Loucy (cell line): ENCODE results near the gene CADM1.

Experiments used
- H2AFZ ChIP-seq: fragments of 200-600 bp; sonication (generic); 2 replicates; pipeline ENCODE4 v1.6.0; 2016; ENCODE audit warnings: antibody characterized with exemption, mild to moderate bottlenecking, low read length, moderate library complexity
- H3F3A ChIP-seq: fragments of 200-600 bp; 2 replicates; pipeline ENCODE4 v1.6.0; 2016; ENCODE audit warnings: antibody characterized with exemption, low read depth, mild to moderate bottlenecking
- H3K27me3 ChIP-seq: fragments of 200-600 bp; sonication (generic); 2 replicates; pipeline ENCODE4 v1.6.1; 2014; ENCODE audit warnings: low read length, mild to moderate bottlenecking; ENCODE audit not compliant: insufficient read depth, poor library complexity, severe bottlenecking
- H3K36me3 ChIP-seq: fragments of 200-600 bp; sonication (generic); 2 replicates; pipeline ENCODE4 v1.6.1; 2016; ENCODE audit warnings: low read length; ENCODE audit not compliant: insufficient read depth
- H3K4me1 ChIP-seq: fragments of 200-600 bp; sonication (generic); 2 replicates; pipeline ENCODE4 v1.5.1; 2014; ENCODE audit warnings: low read length, mild to moderate bottlenecking; ENCODE audit not compliant: insufficient read depth, poor library complexity, severe bottlenecking
- H3K4me2 ChIP-seq: fragments of 200-600 bp; sonication (generic); 2 replicates; pipeline ENCODE4 v1.6.0; 2014; ENCODE audit warnings: antibody characterized with exemption, low read length, low read depth, mild to moderate bottlenecking; ENCODE audit not compliant: poor library complexity, severe bottlenecking
- H3K4me3 ChIP-seq: fragments of 200-600 bp; sonication (generic); 2 replicates; pipeline ENCODE4 v1.5.1; 2014; ENCODE audit warnings: low read length, mild to moderate bottlenecking, mixed read lengths; ENCODE audit not compliant: poor library complexity, severe bottlenecking
- H3K79me2 ChIP-seq: fragments of 200-600 bp; sonication (generic); 2 replicates; pipeline ENCODE4 v1.6.1; 2014; ENCODE audit warnings: low read length; ENCODE audit not compliant: insufficient read depth
- H3K9ac ChIP-seq: fragments of 200-600 bp; sonication (generic); 2 replicates; pipeline ENCODE4 v1.6.0; 2014; ENCODE audit warnings: mild to moderate bottlenecking, low read depth, low read length, moderate library complexity; ENCODE audit not compliant: poor library complexity, severe bottlenecking
- H3K9me2 ChIP-seq: fragments of 200-600 bp; sonication (generic); replicated peaks from 2 replicates; pipeline ENCODE4 v1.6.1; 2016; ENCODE audit warnings: low read depth, low read length, mixed read lengths
- H3K9me3 ChIP-seq: fragments of 200-600 bp; sonication (generic); 2 replicates; pipeline ENCODE4 v1.6.1; 2014; ENCODE audit warnings: mild to moderate bottlenecking, antibody characterized with exemption, low read length, low read depth; ENCODE audit not compliant: insufficient read depth
- H4K20me1 ChIP-seq: fragments of 200-600 bp; sonication (generic); 2 replicates; pipeline ENCODE4 v1.6.0; 2014; ENCODE audit warnings: antibody characterized with exemption, low read length, mild to moderate bottlenecking; ENCODE audit not compliant: insufficient read depth, poor library complexity, severe bottlenecking
- EZH2phosphoT487 ChIP-seq: fragments of 200-600 bp; IDR thresholded peaks from 2 replicates; pipeline ENCODE4 v1.6.1; 2018; ENCODE audit warnings: antibody characterized with exemption, mild to moderate bottlenecking, moderate library complexity, borderline replicate concordance
- TF ChIP-seq, protein P1 (sequence below): fragments of 200-600 bp; sonication (generic); conservative IDR thresholded peaks from 2 replicates; pipeline ENCODE4 v1.5.1; 2014; ENCODE audit warnings: mild to moderate bottlenecking, antibody characterized with exemption, low read length

The CADM1 gene

DNA sequence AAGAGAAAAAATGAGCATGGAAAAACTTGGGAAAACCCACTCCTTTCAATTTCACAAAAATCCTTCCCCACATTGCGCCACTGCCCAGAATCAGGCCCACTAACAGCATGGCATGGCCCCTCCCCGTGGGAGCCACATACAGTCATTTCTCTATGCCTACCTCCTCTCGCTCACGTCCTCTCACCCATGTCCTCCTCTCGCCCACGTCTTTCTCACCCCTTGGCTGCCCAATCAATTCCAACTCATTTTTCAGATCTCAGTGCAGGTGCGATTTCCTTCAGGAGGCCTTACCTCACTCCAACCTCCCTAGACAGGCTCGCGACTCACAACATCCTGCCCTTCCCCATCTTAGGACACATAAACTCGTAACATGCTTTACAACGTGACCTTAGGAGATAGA lies 229.2 kb downstream of the CADM1 start:
- no peak for TF ChIP-seq EZH2phosphoT487
- TF ChIP-seq, protein P1, sequence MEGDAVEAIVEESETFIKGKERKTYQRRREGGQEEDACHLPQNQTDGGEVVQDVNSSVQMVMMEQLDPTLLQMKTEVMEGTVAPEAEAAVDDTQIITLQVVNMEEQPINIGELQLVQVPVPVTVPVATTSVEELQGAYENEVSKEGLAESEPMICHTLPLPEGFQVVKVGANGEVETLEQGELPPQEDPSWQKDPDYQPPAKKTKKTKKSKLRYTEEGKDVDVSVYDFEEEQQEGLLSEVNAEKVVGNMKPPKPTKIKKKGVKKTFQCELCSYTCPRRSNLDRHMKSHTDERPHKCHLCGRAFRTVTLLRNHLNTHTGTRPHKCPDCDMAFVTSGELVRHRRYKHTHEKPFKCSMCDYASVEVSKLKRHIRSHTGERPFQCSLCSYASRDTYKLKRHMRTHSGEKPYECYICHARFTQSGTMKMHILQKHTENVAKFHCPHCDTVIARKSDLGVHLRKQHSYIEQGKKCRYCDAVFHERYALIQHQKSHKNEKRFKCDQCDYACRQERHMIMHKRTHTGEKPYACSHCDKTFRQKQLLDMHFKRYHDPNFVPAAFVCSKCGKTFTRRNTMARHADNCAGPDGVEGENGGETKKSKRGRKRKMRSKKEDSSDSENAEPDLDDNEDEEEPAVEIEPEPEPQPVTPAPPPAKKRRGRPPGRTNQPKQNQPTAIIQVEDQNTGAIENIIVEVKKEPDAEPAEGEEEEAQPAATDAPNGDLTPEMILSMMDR, result no peak
- Histone ChIP-seq H3K79me2 (no peaks in the 10 kb centered on the region), H2AFZ (no peak overlapping the region), H4K20me1 (no peaks in the 10 kb centered on the region), H3K36me3 (no peaks in the 10 kb centered on the region), H3K9me3 (no peaks in the 10 kb centered on the region), H3K9me2 (no peaks in the 10 kb centered on the region), H3K4me3 (no peak overlapping the region), H3K4me1 (no peaks in the 10 kb centered on the region), H3F3A (no peaks in the 10 kb centered on the region), H3K4me2 (no peak overlapping the region), H3K9ac (no peak overlapping the region), H3K27me3 (no peaks in the 10 kb centered on the region)

DNA sequence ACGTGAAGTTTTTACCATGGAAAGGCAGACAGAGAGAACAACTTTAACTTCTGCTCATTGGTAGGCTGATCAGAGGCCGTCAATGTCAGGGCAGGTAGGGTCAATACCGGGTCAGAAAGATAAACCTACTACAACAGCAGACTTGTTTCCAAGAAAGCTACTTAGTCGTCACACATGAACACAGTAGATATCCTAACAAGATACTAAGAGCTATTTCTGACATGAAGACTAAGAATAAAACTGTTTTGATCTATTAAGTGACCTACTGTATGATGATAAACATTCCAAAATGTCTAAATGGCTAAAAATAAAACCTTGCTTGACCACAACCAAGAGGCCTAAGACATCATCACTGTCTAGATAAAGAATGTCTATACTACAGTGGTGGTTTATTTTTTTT lies 231.3 kb downstream of the CADM1 start:
- Histone ChIP-seq H4K20me1 (no peaks in the 10 kb centered on the region), H3K4me1 (no peaks in the 10 kb centered on the region), H3K9me2 (no peaks in the 10 kb centered on the region), H3K79me2 (no peaks in the 10 kb centered on the region), H3K4me3 (no peak overlapping the region), H3K27me3 (no peaks in the 10 kb centered on the region), H3K9me3 (no peaks in the 10 kb centered on the region), H3F3A (no peaks in the 10 kb centered on the region), H3K36me3 (no peaks in the 10 kb centered on the region), H2AFZ (no peak overlapping the region), H3K4me2 (no peak overlapping the region), H3K9ac (no peak overlapping the region)
- TF ChIP-seq, protein P1, result no peak
- TF ChIP-seq EZH2phosphoT487, result no peak

DNA sequence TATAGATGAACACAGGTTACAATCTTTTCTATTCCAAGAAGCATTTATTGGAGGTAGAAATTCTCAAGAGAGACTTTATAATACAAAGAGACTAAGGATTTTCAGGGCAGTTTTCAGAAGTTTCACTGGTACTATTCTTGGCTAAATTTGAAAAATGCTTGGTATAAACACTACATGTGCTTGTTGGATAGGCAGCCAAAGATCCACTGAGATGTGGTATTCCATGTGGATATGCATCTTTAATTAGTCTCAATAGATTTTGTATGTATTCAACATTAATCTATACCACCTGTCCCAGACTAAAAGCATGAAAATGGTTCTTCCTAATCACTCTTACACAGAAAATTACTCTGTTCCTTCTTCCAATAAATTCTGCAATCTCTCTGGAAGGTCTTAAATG lies 232.6 kb downstream of the CADM1 start:
- H3K9ac ChIP-seq, result no peak overlapping the region
- no peaks in the 10 kb centered on the region for H3K79me2 ChIP-seq
- no peaks in the 10 kb centered on the region for H3K9me2 ChIP-seq
- H3K4me3 ChIP-seq, result no peak overlapping the region
- H4K20me1 ChIP-seq, result no peaks in the 10 kb centered on the region
- no peak overlapping the region for H2AFZ ChIP-seq
- H3K36me3 ChIP-seq, result no peaks in the 10 kb centered on the region
- H3F3A ChIP-seq, result no peaks in the 10 kb centered on the region
- no peak for TF ChIP-seq EZH2phosphoT487
- TF ChIP-seq, protein P1, result no peak
- H3K9me3 ChIP-seq, result no peaks in the 10 kb centered on the region
- H3K4me1 ChIP-seq, result no peaks in the 10 kb centered on the region
- H3K4me2 ChIP-seq, result no peak overlapping the region
- H3K27me3 ChIP-seq, result no peaks in the 10 kb centered on the region
